RCC 7860 (cell line): ENCODE results near the gene FMNL2.

Source experiments
- DNase-seq: peaks from one replicate; pipeline ENCODE4 v3.0.0-alpha.2; 2015; ENCODE audit warnings: low spot score
- FAIRE-seq: peaks from 2 replicates; lab custom pipeline; 2012; peaks lifted over from hg19 to GRCh38; lab: Jason Lieb, UNC

FMNL2 gene

GRCh38 chr2:152600697-152601096 is 265.7 kb downstream of the FMNL2 start:
- FAIRE-seq: no peak
- DNase-seq: no peak

DNA sequence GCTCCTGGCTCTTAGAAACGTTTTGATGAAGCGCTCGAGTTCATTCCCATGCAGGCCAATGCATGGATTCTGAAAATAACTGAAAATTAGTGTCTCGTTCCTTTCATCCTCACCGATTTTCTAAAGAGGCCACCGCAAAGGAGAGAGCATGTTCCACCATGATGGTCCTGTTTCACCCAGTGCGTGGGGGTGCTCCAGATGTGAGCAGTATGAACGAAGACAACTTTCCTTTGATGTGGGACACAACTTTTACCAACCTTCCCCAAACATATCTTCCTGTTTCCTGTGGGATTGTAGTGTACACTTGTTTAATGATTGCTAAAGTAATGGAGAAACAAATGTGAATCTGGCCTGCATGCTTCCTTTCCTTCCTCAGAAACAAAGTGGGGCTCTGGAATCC is 267.8 kb downstream of the FMNL2 start:
- DNase-seq (no peak), FAIRE-seq (no peak)

DNA sequence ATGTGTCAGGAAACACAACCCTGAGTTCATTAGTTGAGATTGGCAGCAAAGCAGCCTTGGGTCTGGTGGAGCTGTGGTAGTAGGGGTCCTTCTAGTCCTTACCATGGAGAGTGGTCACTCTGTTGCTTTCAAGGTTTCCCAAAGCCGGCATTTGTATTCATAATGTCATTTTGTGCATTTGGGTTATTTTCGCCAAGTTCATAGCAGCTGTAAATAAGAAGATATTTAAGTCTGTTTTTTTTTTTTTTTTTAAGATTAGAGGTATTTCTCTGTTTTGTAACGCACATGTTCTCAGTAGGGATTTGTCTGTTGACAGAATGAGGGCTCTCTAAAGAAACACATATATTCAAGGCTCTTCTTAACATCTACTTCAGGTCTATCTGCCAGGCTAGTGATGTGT is 268.2 kb downstream of the FMNL2 start:
- FAIRE-seq (no peak), DNase-seq (no peak)

- FAIRE-seq (no peak), DNase-seq (no peak)
Observed at GRCh38 chr2:152606081-152606480, 271.1 kb downstream of the FMNL2 start.

- DNase-seq: no peak
- no peak for FAIRE-seq
Observed at GRCh38 chr2:152606941-152607340, 272.0 kb downstream of the FMNL2 start.

DNA sequence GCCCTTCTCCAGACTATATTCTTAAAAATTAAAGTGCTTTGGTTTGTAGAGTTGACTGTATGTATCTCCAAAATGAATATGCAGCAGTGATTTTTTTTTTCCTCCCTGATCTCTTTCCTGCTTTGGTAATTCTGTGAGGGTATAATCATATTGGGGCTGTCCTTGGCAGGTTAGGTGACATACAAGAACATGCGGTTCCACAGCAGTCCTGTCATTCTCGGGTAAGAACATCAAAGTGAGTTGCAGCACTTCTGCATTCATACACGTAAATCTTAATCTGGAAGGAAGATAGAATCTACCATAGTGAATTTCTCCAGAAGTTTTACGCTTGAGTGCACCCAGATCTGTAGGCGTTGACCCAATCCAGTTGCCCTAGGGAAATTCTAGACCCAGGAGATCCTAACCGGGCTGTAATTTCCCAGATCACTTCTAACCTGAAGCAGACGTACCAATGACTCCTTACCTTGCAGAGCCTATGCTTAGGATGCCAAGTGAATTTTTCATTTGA is 272.9 kb downstream of the FMNL2 start:
- DNase-seq (no peak), FAIRE-seq (no peak)

- DNase-seq (no peak), FAIRE-seq (no peak)
Observed at GRCh38 chr2:152609154-152609553, 274.2 kb downstream of the FMNL2 start.

DNA sequence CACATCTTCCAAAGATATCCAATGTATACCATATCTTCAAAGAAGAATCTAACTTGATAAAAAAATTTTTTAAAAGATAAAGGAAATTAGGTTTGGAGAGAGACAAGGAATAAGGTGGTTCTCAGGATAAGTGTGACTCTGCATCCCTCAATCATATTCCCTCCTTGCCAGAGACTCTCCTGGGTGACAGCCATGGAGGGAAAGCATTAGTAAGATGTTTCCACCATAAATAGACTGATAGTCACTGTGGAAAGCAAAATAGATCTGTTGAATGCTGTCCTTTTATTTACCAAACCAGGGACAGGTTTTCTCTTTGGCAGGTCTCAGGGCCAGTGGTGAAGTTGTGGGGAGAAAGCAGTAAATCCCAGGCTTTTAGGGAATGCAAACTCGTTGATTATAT is 274.7 kb downstream of the FMNL2 start:
- DNase-seq: no peak
- no peak for FAIRE-seq

GRCh38 chr2:152611458-152612231 is 276.7 kb downstream of the FMNL2 start:
- FAIRE-seq: peak; percentile 30
- peak; percentile 29 for DNase-seq

GRCh38 chr2:152613235-152613634 is 278.3 kb downstream of the FMNL2 start:
- FAIRE-seq (no peak), DNase-seq (no peak)

GRCh38 chr2:152615177-152615576 is 280.2 kb downstream of the FMNL2 start:
- FAIRE-seq (no peak), DNase-seq (no peak)

DNA sequence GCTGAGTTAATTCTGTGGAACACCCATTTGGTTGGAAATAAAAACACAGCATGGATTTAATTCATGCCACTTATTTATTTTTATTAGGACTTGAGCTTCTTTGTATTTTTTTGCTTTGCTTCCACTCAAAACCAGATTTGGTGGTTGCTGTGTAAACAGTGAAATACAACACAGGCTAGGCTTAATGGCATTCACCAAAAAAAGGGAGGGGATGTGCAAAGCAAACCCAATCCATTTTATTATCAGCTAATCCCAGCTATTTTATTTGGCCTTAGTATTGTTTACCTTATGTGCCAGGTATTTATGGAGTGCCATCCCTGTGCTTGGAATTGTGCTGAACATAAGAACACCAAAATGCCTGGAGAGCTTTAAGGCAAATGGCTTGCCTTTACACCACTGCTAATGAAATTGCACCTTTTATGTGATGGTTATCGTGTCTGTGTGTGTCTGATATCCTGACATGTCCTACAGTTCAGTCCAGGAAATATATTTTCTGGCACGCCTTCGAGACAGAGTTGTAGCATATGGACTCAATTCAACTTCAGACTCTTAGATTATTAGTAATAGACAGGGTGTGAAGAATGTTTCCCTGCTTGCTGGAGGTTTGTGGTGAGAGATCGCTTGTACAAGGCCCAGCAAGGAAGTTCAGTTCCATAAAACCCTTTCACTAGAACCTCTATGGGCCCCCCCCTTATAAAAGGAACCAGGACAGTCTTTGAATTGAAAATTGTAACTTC is 282.6 kb downstream of the FMNL2 start:
- FAIRE-seq: no peak
- DNase-seq: no peak

DNA sequence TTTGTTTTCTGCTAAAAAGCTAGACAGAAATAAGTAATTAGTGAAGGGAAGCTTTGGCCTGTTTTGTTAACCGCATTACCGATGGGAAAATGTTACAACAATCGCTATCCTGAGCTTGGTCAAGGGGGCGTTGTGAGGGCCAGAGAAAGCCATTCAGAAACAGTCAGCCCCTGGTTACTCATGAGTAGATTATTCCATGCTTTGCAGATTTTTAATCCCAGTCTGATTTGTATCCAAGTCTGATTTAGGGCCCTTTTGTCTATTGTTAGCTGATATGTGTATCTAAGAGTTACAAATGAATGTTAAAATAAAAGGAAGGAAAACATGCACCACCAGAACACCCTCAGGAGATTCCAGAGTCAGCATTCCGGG is 283.2 kb downstream of the FMNL2 start:
- no peak for DNase-seq
- no peak for FAIRE-seq

- FAIRE-seq: no peak
- no peak for DNase-seq
Observed at GRCh38 chr2:152620208-152620607, 285.2 kb downstream of the FMNL2 start.

DNA sequence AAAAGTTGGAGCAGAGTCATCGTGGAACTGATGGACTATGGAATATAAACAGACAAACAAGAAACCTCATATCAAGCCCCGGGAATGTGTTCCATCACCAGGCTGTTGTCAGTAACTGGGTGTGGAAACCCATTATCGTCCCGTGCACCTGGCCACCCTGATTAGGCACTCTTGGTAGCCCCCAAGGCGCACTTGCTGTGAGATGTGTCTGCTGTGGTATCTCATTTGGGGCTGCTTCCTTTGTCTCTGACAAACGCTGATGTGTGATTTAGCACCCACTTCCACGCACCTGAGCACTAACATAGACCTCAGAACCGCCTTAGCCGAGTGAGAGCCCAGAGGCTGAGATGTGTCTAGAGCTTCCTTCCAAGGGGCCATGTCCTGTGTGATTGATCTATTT is 286.0 kb downstream of the FMNL2 start:
- DNase-seq: no peak
- FAIRE-seq: no peak

- FAIRE-seq (no peak), DNase-seq (no peak)
Observed at GRCh38 chr2:152622219-152622618, 287.2 kb downstream of the FMNL2 start.

GRCh38 chr2:152623076-152623740 is 288.2 kb downstream of the FMNL2 start:
- DNase-seq (no peak), FAIRE-seq (no peak)

- FAIRE-seq (no peak), DNase-seq (no peak)
Observed at GRCh38 chr2:152623775-152624174, 288.8 kb downstream of the FMNL2 start.

DNA sequence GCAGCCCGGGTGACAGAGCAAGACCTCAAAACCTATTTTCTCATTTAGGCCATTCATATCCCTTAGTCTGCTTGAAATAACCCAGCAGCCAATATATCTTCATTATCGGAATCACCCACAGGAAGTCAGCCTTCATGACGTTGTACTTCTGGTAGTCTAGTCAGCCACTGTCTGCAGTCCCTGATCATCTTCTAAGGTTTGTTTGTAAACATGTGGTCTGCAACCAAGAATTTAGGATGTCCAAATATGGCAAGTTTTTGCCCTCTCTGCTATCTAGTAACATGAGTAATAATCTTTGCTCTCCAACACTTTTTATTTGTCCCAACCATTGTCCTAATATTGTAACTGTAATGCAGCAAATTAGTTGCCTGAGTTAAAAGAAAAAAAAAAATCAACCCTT is 289.8 kb downstream of the FMNL2 start:
- no peak for FAIRE-seq
- DNase-seq: no peak

DNA sequence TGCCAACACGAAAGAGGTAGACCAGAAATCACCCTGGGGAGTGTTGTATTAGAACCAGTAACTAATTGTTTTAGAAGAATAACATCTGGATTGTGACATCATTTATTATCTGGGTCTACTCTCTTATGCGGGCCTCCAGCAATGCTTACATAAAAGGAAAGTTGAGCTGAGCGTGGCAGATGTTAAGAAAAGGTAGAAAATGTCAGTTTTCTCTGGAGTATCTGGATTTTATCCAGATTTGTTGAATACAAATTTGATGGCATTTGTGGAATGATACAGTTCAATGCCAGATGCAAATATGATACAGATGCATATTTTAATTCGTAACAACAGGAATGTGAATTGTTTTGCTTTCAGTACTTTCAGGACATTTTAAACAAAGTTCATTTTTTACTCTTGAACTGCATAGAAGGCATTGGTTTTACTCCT is 292.0 kb downstream of the FMNL2 start:
- DNase-seq: no peak
- no peak for FAIRE-seq

GRCh38 chr2:152627351-152627957 is 292.5 kb downstream of the FMNL2 start:
- DNase-seq (peak; percentile 27), FAIRE-seq (peak; percentile 69)
